A204.1 (cell line): ENCODE data around the gene NAV2.

ENCODE experiments used
- FAIRE-seq: peaks from 2 replicates; lab custom pipeline; 2012; peaks lifted over from hg19 to GRCh38; lab: Jason Lieb, UNC

Gene NAV2

DNA sequence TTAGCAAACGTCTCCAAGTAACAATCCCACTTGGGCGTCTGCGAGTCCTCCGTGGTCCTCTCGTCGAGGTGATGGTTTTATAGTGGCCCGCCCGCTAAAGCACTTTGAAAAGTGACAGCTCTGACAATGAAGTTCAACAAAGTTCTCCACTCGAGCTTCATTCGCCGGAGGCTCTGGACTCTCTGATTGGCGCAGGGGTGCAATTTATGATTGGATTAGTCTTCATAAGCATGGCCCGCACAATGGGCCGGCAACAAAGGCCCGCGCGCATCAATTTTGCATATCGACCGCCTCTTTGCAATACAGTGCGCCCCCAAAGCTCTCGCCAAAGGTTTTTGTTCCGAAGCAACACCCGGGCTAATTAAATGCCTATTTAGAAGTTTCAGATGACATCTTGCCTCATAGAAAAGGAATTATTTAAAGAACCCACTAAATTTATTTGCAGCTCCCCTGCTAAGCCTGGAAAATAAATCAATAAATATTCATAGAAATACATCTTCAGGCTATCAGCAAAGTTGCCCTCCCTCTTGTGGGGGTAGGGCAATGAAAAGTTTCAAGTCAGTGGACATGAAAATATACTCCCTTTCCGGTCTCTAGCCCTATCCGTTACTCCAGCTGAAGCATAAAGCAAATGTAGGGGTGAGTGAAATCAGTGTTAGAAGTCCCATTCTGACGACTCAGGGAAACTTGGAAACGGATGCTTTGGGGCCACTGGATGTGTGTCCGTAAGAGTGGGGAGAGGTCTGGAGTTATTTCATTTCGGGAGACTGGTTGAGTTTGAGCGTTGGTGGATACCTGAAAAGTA lies 448.0 kb downstream of the NAV2 start, which contains the start of gene DBX1:
Gene DBX1, minus strand, starts transcription at position 51 of the 805 bp plus-strand sequence. CDS start 151 bp downstream, outside the sequence.
- FAIRE-seq = no peak

DNA sequence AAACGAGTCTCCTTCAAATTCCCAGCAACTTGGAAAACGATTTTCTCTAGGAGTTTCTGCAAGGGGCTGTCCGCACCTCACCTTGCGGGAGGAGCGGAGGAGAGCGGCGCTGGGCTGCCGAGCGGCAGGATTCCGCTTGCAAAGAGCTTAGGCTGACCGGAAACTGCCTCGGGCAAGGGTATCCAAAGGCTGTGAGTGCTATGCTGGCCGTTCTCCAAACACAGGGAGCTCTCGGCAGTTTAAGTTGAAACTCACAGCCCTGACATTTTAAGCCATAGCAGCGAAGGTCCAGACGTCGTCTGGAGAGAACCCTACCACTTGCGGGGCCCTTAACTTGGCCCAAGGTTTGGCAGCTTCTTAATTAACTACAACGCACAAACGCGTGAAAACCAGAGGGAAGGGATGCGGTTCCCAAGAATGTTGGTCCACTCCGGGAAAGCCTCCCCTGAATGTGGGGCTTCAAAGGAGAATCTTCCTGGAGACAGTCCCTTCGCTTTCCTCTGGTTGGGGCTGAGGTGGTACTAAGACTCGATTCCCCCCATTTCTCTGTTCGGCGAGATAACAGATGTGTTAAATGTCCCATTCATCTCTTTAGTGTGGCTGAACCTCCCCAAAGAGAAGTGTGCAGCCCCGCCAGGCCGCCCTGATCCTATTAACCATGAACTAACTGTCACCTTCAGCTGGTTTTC lies 448.7 kb downstream of the NAV2 start:
- no peak for FAIRE-seq

DNA sequence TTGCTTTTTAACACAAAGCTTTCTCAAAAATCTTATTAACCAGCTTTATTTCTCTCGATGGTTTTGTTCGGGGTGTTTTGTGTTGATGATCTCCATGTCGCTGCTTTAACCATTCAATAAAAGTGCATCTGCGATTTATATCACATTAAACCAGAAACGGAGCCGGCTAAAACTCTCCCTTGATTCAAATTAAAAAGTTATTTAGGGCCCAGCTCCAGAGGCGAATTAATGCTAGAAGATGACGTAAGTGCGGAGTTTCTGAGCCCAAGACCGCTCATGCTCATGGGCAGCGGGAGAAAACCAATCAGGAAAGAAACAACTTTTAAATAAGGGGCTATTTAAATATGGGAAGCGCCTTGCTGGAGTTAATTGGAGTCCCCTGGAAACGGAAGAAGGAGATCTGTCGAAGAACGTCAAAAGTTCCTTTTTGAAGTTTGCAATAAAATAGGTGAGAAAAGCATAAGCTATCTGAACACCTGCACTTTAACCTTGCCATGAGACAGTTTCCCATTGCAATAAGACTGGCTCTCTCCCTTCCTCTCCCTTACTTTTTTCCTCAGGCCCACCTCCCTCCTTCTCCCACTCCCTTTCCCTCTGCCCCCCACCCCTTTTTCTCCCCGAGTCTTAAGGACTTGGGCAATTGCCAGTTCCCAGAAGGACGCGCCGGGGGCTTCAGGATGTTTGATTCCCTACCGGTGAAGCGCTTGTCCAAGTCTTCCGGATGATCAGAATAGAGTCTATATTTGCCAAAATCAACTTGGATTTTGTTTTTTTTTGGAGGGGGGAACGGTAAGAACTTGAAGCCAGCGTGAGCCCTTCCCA lies 449.5 kb downstream of the NAV2 start:
- FAIRE-seq = no peak

DNA sequence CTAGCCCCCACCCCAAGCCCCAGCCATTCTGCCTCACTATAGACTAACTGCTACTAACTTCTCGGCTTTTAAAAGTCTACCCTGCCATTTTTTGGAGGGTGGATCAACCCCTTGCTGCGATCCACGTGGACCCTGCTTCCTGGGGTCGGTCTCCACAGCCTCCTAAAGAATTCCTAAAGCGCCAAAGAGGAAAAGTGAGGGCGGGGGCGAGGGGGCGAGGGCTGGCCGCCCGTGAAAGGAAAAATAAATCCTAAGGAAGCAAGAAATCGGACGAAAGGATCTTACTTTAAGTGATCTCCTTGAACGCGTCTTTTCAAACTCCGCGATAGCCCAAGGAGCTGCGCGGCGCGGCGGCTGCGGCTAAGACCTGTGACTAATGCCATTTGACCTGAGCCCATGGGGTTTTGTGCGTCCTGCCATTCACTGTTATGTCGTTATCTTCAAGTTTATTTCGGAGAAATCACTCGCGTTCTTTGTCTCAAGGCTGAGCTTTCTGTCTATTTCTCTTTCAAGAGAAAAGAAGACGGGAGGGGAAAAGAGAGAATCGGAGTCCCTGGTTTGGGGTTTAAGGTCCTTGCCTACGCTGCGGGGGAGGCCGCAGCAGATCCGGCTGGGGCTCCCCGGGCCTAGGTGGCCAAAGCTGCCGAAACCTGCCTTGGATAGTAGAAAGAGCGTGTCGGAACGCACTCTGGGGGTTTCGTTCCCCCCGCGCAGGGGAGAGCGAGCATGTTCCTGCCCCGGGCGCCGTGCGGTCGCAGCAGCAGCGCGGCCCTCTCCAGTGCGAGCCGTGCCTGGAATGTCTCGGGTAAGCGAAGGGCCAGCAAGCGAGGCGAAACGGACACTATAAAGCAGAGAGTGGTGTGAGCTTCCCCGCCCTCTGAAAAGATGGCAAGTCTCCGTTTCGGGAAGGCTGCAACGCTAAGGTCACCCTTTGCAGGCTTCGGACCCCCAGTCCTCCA lies 450.5 kb downstream of the NAV2 start:
- FAIRE-seq = no peak

DNA sequence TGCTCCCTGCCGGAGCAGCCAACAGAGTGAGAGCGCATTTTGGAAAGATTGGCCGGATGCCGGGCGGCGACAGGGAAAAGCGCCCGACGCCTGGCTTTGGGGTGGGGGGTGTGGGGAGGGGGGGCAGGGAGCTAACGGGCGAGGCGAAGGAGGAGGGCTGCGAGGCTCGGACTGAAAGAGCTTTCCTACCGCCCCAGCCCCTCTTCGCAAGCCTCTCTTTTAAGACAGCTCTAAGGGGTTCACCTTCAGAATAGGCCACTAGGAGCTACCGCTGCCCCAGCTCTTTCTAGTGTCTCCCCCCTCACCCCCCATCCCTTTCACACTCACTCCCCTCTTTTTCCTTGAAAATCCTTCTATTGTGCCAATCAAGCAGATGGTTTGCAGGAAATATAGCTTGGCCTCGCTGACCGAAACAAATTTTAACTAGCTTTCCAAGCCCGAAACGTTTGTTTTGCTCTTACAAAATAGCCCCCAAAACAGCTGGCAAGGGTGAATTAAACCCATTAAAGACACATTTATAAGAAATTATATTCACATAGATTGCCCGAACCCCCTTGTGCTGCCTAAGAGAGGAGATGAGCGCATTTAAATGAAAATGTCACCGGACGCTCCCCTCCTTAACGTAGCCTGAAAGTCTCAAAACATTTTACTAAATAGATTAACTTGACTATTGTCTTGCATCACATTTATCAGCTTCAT lies 451.3 kb downstream of the NAV2 start:
- FAIRE-seq = no peak
